ENCODE measurements around the gene REPS2.

- TF ChIP-seq CTCF (conservative IDR thresholded peaks at IDR 0.05; ENCODE audit: low read depth in 2 of 2) = no peak
- TF ChIP-seq POLR2AphosphoS5 (IDR thresholded peaks at IDR 0.05; ENCODE audit: low read depth) = no peak
- TF ChIP-seq ZNF114 (CRISPR knock-in tag; IDR thresholded peaks at IDR 0.05) = no peak
- TF ChIP-seq EZH2phosphoT487 (IDR thresholded peaks at IDR 0.05; ENCODE audit: unreplicated experiment) = no peak
- no peak for TF ChIP-seq JUNB (IDR thresholded peaks at IDR 0.05; ENCODE audit: unreplicated experiment)
- TF ChIP-seq STAT1 (IDR thresholded peaks at IDR 0.05; ENCODE audit: unreplicated experiment) = no peak
These were observed 50.9 kb downstream of the REPS2 start for GRCh38 chrX:16997313-16997712.

Measured in GM23338 (cell line).